GM12878 (cell line): Measurements from ENCODE around the gene PAQR7. TPM values are rescaled to one million over a fixed set of nuclear protein-coding genes. Genes with fewer than 3 reads are reported as not detected.

Experiments used
- ATAC-seq: fragments of 200-7000 bp; cut with Tn5 transposase; 3 replicates; pipeline ENCODE4 v1.9.1; 2020; ENCODE audit warnings: mild to moderate bottlenecking, moderate library complexity
- BruUV-seq: library from RNA; stranded (reverse); fragments of 400-500 nt; replicated peaks from 2 replicates; lab custom pipeline; 2021; lab: Mats Ljungman, UMichigan
- CTCF ChIA-PET: fragments of 300-600 bp; sonication (Branson Sonifier 250); formaldehyde crosslinking; extraction: SDS; loops from one replicate; lab custom pipeline; 2021; ENCODE audit warnings: inconsistent platforms; lab: Yijun Ruan, JAX
- POLR2A ChIA-PET: fragments of 350-600 bp; formaldehyde crosslinking; extraction: SDS; loops from one replicate; lab custom pipeline; 2021; ENCODE audit warnings: inconsistent platforms; lab: Charles Lee
- RAD21 ChIA-PET: fragments of 300-600 bp; sonication (Branson Sonifier 250); formaldehyde crosslinking; loops from one replicate; lab custom pipeline; 2023; ENCODE audit warnings: antibody characterized with exemption; ENCODE audit not compliant: unreplicated experiment; lab: Charles Lee
- SMC1A ChIA-PET: fragments of 300-600 bp; sonication (Branson Sonifier 250); formaldehyde crosslinking; loops from one replicate; lab custom pipeline; 2023; ENCODE audit not compliant: unreplicated experiment, uncharacterized antibody; lab: Charles Lee
- DNase-seq: peaks from one replicate; pipeline ENCODE4 v3.0.0-alpha.2; 2011; ENCODE audit warnings: low read depth, low spot score
- FAIRE-seq: peaks from 3 replicates; lab custom pipeline; 2011; peaks lifted over from hg19 to GRCh38; lab: Jason Lieb, UNC
- H2AFZ ChIP-seq: 2 replicates; pipeline ENCODE4 v1.6.0; 2011; ENCODE audit warnings: low read depth, low read length, control low read depth; ENCODE audit not compliant: control insufficient read depth
- H3K27ac ChIP-seq: 2 replicates; pipeline ENCODE4 v1.5.1; 2011; ENCODE audit warnings: control low read depth; ENCODE audit not compliant: control insufficient read depth, insufficient read depth
- H3K27me3 ChIP-seq, 2 experiments: replicated peaks in 1 of 2; 2 replicates each; pipeline versions ENCODE4 v1.6.0 to v1.6.1; 2011; ENCODE audit warnings: low read length in 1 of 2; ENCODE audit not compliant: control insufficient read depth in 2 of 2, insufficient read depth in 2 of 2
- H3K36me3 ChIP-seq, 2 experiments: 2 replicates each; pipeline ENCODE4 v1.5.1; 2011; ENCODE audit warnings: low read length in 1 of 2; ENCODE audit not compliant: control insufficient read depth in 2 of 2, insufficient read depth in 2 of 2
- H3K4me1 ChIP-seq: 2 replicates; pipeline ENCODE4 v1.6.1; 2011; ENCODE audit warnings: mild to moderate bottlenecking, low read length, moderate library complexity, mixed read lengths; ENCODE audit not compliant: control insufficient read depth, insufficient read depth
- H3K4me2 ChIP-seq: 2 replicates; pipeline ENCODE4 v1.6.0; 2011; ENCODE audit warnings: control low read depth; ENCODE audit not compliant: control insufficient read depth, insufficient read depth
- H3K4me3 ChIP-seq: fragments of 200-600 bp; sonication (generic); 2 replicates; pipeline ENCODE4 v1.5.1; 2016
- H3K79me2 ChIP-seq: 2 replicates; pipeline ENCODE4 v1.6.0; 2011; ENCODE audit warnings: low read length; ENCODE audit not compliant: control insufficient read depth, insufficient read depth
- H3K9ac ChIP-seq: 2 replicates; pipeline ENCODE4 v1.8.0; 2011; ENCODE audit warnings: low read length, control low read depth, mixed read lengths; ENCODE audit not compliant: control insufficient read depth, insufficient read depth
- H3K9me3 ChIP-seq: replicated peaks from 3 replicates; pipeline ENCODE4 v1.5.1; 2011; ENCODE audit warnings: mild to moderate bottlenecking, low read length; ENCODE audit not compliant: control insufficient read depth, insufficient read depth
- H4K20me1 ChIP-seq: 2 replicates; pipeline ENCODE4 v1.6.0; 2011; ENCODE audit not compliant: control insufficient read depth, insufficient read depth
- CHD1 ChIP-seq: IDR thresholded peaks from 2 replicates; pipeline ENCODE4 v1.6.1; 2012; ENCODE audit warnings: low read depth, low read length, improper control_type of control experiment
- ELK1 ChIP-seq: IDR thresholded peaks from 2 replicates; pipeline ENCODE4 v1.6.1; 2012; ENCODE audit warnings: low read depth, low read length, improper control_type of control experiment
- ETV6 ChIP-seq, 2 experiments: fragments of 450-650 bp in 1 of 2; IDR thresholded peaks in 1 of 2; conservative IDR thresholded peaks in 1 of 2; 2 replicates each; pipeline ENCODE4 v1.6.1; 2014; ENCODE audit warnings: antibody characterized with exemption in 1 of 2, borderline replicate concordance in 1 of 2, low read depth in 1 of 2, mild to moderate bottlenecking in 1 of 2, moderate library complexity in 1 of 2
- GATAD2B ChIP-seq: fragments of 450-650 bp; conservative IDR thresholded peaks from 2 replicates; pipeline ENCODE4 v1.6.1; 2017; ENCODE audit warnings: low read depth, mild to moderate bottlenecking, moderate library complexity
- HDAC6 ChIP-seq: fragments of 200-600 bp; sonication (generic); IDR thresholded peaks from one replicate; pipeline ENCODE4 v1.8.0; 2017; ENCODE audit warnings: antibody characterized with exemption; ENCODE audit not compliant: unreplicated experiment
- IKZF1 ChIP-seq: fragments of 450-650 bp; conservative IDR thresholded peaks from 2 replicates; pipeline ENCODE4 v1.6.1; 2017; ENCODE audit warnings: antibody characterized with exemption, mild to moderate bottlenecking
- MTA2 ChIP-seq: fragments of 450-650 bp; IDR thresholded peaks from 2 replicates; pipeline ENCODE4 v1.6.1; 2016; ENCODE audit warnings: low read depth, mild to moderate bottlenecking, moderate library complexity
- NBN ChIP-seq: fragments of 450-650 bp; IDR thresholded peaks from 2 replicates; pipeline ENCODE4 v1.6.1; 2016
- NFYA ChIP-seq: IDR thresholded peaks from 2 replicates; pipeline ENCODE4 v1.6.1; 2011; ENCODE audit warnings: low read depth, mild to moderate bottlenecking, low read length, improper control_type of control experiment, borderline replicate concordance
- PRDM15 ChIP-seq: fragments of 450-650 bp; formaldehyde crosslinking; IDR thresholded peaks from 2 replicates; pipeline ENCODE4 v1.4.0; 2020; ENCODE audit warnings: mild to moderate bottlenecking, moderate library complexity
- SREBF2 ChIP-seq: IDR thresholded peaks from 2 replicates; pipeline ENCODE4 v1.6.1; 2012; ENCODE audit warnings: mild to moderate bottlenecking, low read length
- ZNF687 ChIP-seq: fragments of 450-650 bp; IDR thresholded peaks from 2 replicates; pipeline ENCODE4 v1.6.1; 2017; ENCODE audit warnings: mild to moderate bottlenecking, moderate library complexity
- WGBS: methylation state at CpG from one replicate; pipeline ENCODE4 v1.1.6; 2016; ENCODE audit warnings: low lambda C conversion rate; ENCODE audit not compliant: insufficient replicate concordance, insufficient coverage; ENCODE audit errors: missing lambda C conversion rate; 5-methylcytosine and 5-hydroxymethylcytosine counted together
- in situ Hi-C: fragments of 300-500 bp; cut with MboI; formaldehyde crosslinking; loops from 9 replicates; pipeline ENCODE4 v1.14.3; 2018; ENCODE audit warnings: mixed read lengths
- intact Hi-C: fragments of 100-400 bp; cut with micrococcal nuclease; formaldehyde crosslinking; loops from one replicate; pipeline ENCODE4 v1.14.2; 2022; ENCODE audit not compliant: unreplicated experiment
- polyA plus RNA-seq, 11 experiments: library from polyadenylated mRNA; depleted of rRNA in 4 of 11; unstranded in 6 of 11; stranded (reverse) in 5 of 11; fragments of >200 nt; fragmentation: Nextera tagmentation in 4 of 11; fragmentation: Illumina TruSeq in 1 of 11; extraction: Ambion mirVana in 4 of 11; extraction: Trizol in 1 of 11; gene quantifications; 1 replicate in 1 of 11; 2 replicates in 10 of 11; pipeline versions ENCODE4 v1.2.1 to v1.2.3, GENCODE V29; 2011 to 2016; ENCODE audit warnings: inconsistent platforms in 2 of 11, missing spikeins in 2 of 11, low read depth in 1 of 11
- total RNA-seq, 4 experiments: library from RNA; depleted of rRNA in 3 of 4; stranded (reverse); fragments of >200 nt in 3 of 4; fragmentation: Illumina TruSeq in 1 of 4; extraction: Trizol in 1 of 4; gene quantifications; 2 replicates each; pipeline versions ENCODE4 v1.2.1 to v1.2.3, GENCODE V29; 2013 to 2021

Gene PAQR7
- total and polyA plus RNA-seq, 10 of the 15 experiments (the other 5 are each of a cell fraction or from before 2014, with no cell fraction given) = 1.1 to 8.8 (median 5.2) TPM

- 29% methylated on average over 32 of the region's 32 CpGs for WGBS
- TF ChIP-seq GATAD2B = 0 out of 2 replicates have a peak, but pooled peaks have one; percentile 28
- no peak for TF ChIP-seq HDAC6
- TF ChIP-seq CHD1 = no peak
- no peak for TF ChIP-seq NBN
- TF ChIP-seq MTA2 = no peak
- peak; percentile 12 for TF ChIP-seq IKZF1
- TF ChIP-seq ELK1 = no peak
- no peak for TF ChIP-seq PRDM15 (CRISPR knock-in tag)
- 0 out of 2 replicates have a peak, but pooled peaks have one; percentile 1 for TF ChIP-seq ZNF687
- no peak for TF ChIP-seq SREBF2
- no peak for TF ChIP-seq NFYA
- TF ChIP-seq ETV6 (conservative IDR thresholded peaks at IDR 0.05 in 1 of 2, IDR thresholded peaks at IDR 0.05 in 1 of 2; ENCODE audit: borderline replicate concordance in 1 of 2, low read depth in 1 of 2) = no peak
- Histone ChIP-seq H3K79me2 (peaks cover 9% of the 10 kb centered on the region), H3K4me1 (peaks cover 33% of the 10 kb centered on the region), H3K4me2 (peak overlapping the region; percentile 92), H2AFZ (peak overlapping the region; percentile 81), H3K9ac (peak overlapping the region; percentile 76; the same call in 1 of the 2 replicates), H3K27me3 (no peaks in the 10 kb centered on the region; a peak in 1 of 4 replicates), H3K4me3 (peak overlapping the region; percentile 76; the same call in 1 of the 2 replicates), H3K9me3 (no peaks in the 10 kb centered on the region), H4K20me1 (no peaks in the 10 kb centered on the region), H3K36me3 (no peaks in the 10 kb centered on the region), H3K27ac (no peak overlapping the region)
- ATAC-seq = peak; percentile 51
- FAIRE-seq = no peak
- CTCF ChIA-PET = interaction anchor here (1.0 to 3.1 kb wide), 5 partner anchors 19 to 121 kb away, joined by 3 to 25 read pairs (median 11); partner anchors contain the start of gene PAFAH2
- SMC1A ChIA-PET = interaction anchor here (0.9 to 2.7 kb wide), 5 partner anchors 20 to 121 kb away, joined by 3 to 8 read pairs (median 4); partner anchors contain the start of genes MTFR1L and PAFAH2
- no TSS peak for BruUV-seq
- POLR2A ChIA-PET = interaction anchor here (0.7 to 3.6 kb wide), 3 partner anchors 18 to 121 kb away, joined by 3 to 26 read pairs (median 9); partner anchors contain the start of gene PAFAH2
- in situ Hi-C loops = no loop called here
- RAD21 ChIA-PET = interaction anchor here (1.0 to 2.0 kb wide), 6 partner anchors 17 to 122 kb away, joined by 3 to 13 read pairs (median 8); partner anchors contain the start of genes MTFR1L and PAFAH2
- no peak for DNase-seq
- intact Hi-C loops = no loop called here
Measured at GRCh38 chr1:25875856-25876692, 566 bp upstream of the PAQR7 start.
